ENCODE results near the gene C20orf204.
"Not testable (repeated sequence)": the region's sequence is repeated elsewhere in the genome, so short reads cannot be mapped to it uniquely, and the experiment has no call there.

C20orf204 gene

GRCh38 chr20:64083378-64083803 lies 47.4 kb downstream of the C20orf204 start:
- peak overlapping the region; percentile 66 for H3K4me3 Mint-ChIP-seq
- H3K27me3 Mint-ChIP-seq = peaks cover 18% of the 10 kb centered on the region
- peak; percentile 84 for DNase-seq
- no peak overlapping the region for H3K27ac Mint-ChIP-seq
- H3K4me1 Mint-ChIP-seq (ENCODE audit: low read depth) = peaks cover 33% of the 10 kb centered on the region
- no peaks in the 10 kb centered on the region for H3K9me3 Mint-ChIP-seq
- peaks cover 5% of the 10 kb centered on the region for H3K36me3 Mint-ChIP-seq (ENCODE audit: low read depth)

GRCh38 chr20:64083804-64084684 lies 48.1 kb downstream of the C20orf204 start, which contains the start of gene LKAAEAR1:
Gene LKAAEAR1 (minus strand): TSS chr20:64084398. CDS start chr20:64084219, 179 bp downstream.
- peaks cover 18% of the 10 kb centered on the region for H3K27me3 Mint-ChIP-seq
- no peak within 1 kb of the TSS for H3K27ac Mint-ChIP-seq
- no peak for DNase-seq
- H3K4me3 Mint-ChIP-seq = peak within 1 kb of the TSS; percentile 75
- H3K4me1 Mint-ChIP-seq (ENCODE audit: low read depth) = peaks cover 29% of the 10 kb centered on the region
- no peaks in the 10 kb centered on the region for H3K9me3 Mint-ChIP-seq
- peaks cover 1% of the 10 kb centered on the region for H3K36me3 Mint-ChIP-seq (ENCODE audit: low read depth)

GRCh38 chr20:64084685-64085152 lies 48.7 kb downstream of the C20orf204 start:
- Mint-ChIP-seq H3K36me3 (ENCODE audit: low read depth) (no peaks in the 10 kb centered on the region), H3K4me1 (ENCODE audit: low read depth) (peaks cover 28% of the 10 kb centered on the region), H3K27me3 (peaks cover 18% of the 10 kb centered on the region), H3K27ac (no peak overlapping the region), H3K4me3 (peak overlapping the region; percentile 75), H3K9me3 (no peaks in the 10 kb centered on the region)
- DNase-seq = no peak

GRCh38 chr20:64086801-64087200 lies 50.8 kb downstream of the C20orf204 start:
- Mint-ChIP-seq H3K9me3 (no peaks in the 10 kb centered on the region), H3K4me3 (no peak overlapping the region), H3K4me1 (ENCODE audit: low read depth) (peaks cover 17% of the 10 kb centered on the region), H3K27ac (no peak overlapping the region), H3K27me3 (peaks cover 16% of the 10 kb centered on the region), H3K36me3 (ENCODE audit: low read depth) (no peaks in the 10 kb centered on the region)
- no peak for DNase-seq

GRCh38 chr20:64087226-64087825 lies 51.3 kb downstream of the C20orf204 start:
- H3K9me3 Mint-ChIP-seq; H3K36me3 Mint-ChIP-seq (ENCODE audit: low read depth); DNase-seq; H3K27ac Mint-ChIP-seq; H3K4me3 Mint-ChIP-seq: not testable (repeated sequence)
- peaks cover 12% of the 10 kb centered on the region for H3K27me3 Mint-ChIP-seq
- peaks cover 13% of the 10 kb centered on the region for H3K4me1 Mint-ChIP-seq (ENCODE audit: low read depth)

- not testable (repeated sequence) for H3K36me3 Mint-ChIP-seq (ENCODE audit: low read depth); H3K4me1 Mint-ChIP-seq (ENCODE audit: low read depth); H3K27ac Mint-ChIP-seq; H3K9me3 Mint-ChIP-seq; DNase-seq; H3K4me3 Mint-ChIP-seq
- peaks cover 12% of the 10 kb centered on the region for H3K27me3 Mint-ChIP-seq
Measured at GRCh38 chr20:64088586-64088985, 52.6 kb downstream of the C20orf204 start.
